ENCODE data around the gene KCNH8. TPM values are rescaled to one million over a fixed set of nuclear protein-coding genes. Genes with fewer than 3 reads are reported as not detected.
"Not testable (repeated sequence)": the region's sequence is repeated elsewhere in the genome, so short reads cannot be mapped to it uniquely, and the experiment has no call there.

Gene KCNH8
- not detected in 2 replicates for total RNA-seq

GRCh38 chr3:19147905-19148767 lies at the start of gene KCNH8:
Gene KCNH8 (plus strand): TSS chr3:19148510. CDS start chr3:19148720, 210 bp downstream.
- TF ChIP-seq CTCF (IDR thresholded peaks at IDR 0.05; ENCODE audit: insufficient read depth, low read length, severe bottlenecking), result no peak
- FAIRE-seq, result no peak
- no peak for DNase-seq (ENCODE audit: low read depth)
- peaks cover 10% of the 10 kb centered on the region for H3K27me3 ChIP-seq (ENCODE audit: control insufficient read depth, insufficient read depth, low read length)
- H3K4me3 ChIP-seq (ENCODE audit: low read depth, low read length), result peak within 1 kb of the TSS; percentile 16
- H3K36me3 ChIP-seq (ENCODE audit: control insufficient read depth, insufficient read depth, low read length), result no peaks in the 10 kb centered on the region

DNA sequence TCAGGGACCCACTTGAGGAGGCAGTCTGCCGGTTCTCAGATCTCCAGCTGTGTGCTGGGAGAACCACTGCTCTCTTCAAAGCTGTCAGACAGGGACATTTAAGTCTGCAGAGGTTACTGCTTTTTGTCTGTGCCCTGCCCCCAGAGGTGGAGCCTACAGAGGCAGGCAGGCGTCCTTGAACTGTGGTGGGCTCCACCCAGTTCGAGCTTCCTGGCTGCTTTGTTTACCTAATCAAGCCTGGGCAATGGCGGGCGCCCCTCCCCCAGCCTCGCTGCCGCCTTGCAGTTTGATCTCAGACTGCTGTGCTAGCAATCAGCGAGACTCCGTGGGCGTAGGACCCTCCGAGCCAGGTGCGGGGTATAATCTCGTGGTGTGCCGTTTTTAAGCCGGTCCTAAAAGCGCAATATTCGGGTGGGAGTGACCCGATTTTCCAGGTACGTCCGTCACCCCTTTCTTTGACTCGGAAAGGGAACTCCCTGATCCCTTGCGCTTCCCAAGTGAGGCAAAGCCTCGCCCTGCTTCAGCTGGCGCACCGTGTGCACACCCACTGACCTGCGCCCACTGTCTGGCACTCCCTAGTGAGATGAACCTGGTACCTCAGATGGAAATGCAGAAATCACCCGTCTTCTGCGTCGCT lies 45.5 kb upstream of the KCNH8 start:
- H3K4me3 ChIP-seq (ENCODE audit: low read depth, low read length), result peak overlapping the region; percentile 32
- not testable (repeated sequence) for DNase-seq (ENCODE audit: low read depth); H3K36me3 ChIP-seq (ENCODE audit: control insufficient read depth, insufficient read depth, low read length); FAIRE-seq; H3K27me3 ChIP-seq (ENCODE audit: control insufficient read depth, insufficient read depth, low read length)

DNA sequence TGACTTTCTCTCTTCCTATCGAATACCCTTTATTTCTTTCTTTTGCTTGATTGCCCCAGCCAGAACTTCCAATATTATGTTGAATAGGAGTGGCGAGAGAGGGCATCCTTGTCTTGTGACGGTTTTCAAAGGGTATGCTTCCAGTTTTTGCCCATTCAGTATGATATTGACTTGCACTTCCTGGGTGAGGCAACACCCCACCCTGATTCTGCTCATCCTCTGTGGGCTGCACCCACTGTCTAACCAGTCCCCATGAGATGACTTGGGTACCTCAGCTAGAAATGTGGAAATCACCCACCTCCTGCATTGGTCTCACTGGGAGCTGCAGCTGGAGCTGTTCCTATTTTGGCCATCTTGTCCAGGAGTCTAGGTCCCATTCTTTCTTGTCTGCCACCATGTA lies 44.8 kb upstream of the KCNH8 start:
- peak; percentile 50 for FAIRE-seq

DNA sequence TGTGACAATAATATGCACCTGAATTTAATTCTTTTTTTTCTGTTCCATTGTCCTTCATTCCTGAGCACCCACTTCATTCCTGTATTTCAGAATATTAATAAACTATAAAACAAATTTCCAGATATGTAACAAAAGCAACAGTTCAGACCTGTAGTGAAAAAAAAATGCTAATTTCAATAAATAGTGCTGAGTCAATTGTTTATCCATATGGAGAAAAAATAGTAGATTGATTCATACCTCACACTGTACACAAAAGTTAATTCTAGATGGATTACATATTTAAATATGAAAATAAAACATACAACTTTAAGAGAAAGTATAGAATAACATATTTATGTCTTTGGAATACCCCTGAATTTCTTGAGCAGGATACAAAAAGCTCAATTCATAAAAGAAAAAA lies 43.9 kb upstream of the KCNH8 start:
- FAIRE-seq (no peak), DNase-seq (ENCODE audit: low read depth) (no peak)
- Histone ChIP-seq H3K4me3 (ENCODE audit: low read depth, low read length) (no peak overlapping the region), H3K27me3 (ENCODE audit: control insufficient read depth, insufficient read depth, low read length) (no peaks in the 10 kb centered on the region), H3K36me3 (ENCODE audit: control insufficient read depth, insufficient read depth, low read length) (no peaks in the 10 kb centered on the region)
- no peak for TF ChIP-seq CTCF (IDR thresholded peaks at IDR 0.05; ENCODE audit: insufficient read depth, low read length, severe bottlenecking)

More for the DNA sequence above, 44.8 kb upstream of the KCNH8 start:
- H3K4me3 ChIP-seq (ENCODE audit: low read depth, low read length), result no peak overlapping the region
- no peak for TF ChIP-seq CTCF (IDR thresholded peaks at IDR 0.05; ENCODE audit: insufficient read depth, low read length, severe bottlenecking)
- no peaks in the 10 kb centered on the region for H3K36me3 ChIP-seq (ENCODE audit: control insufficient read depth, insufficient read depth, low read length)
- no peaks in the 10 kb centered on the region for H3K27me3 ChIP-seq (ENCODE audit: control insufficient read depth, insufficient read depth, low read length)
- DNase-seq (ENCODE audit: low read depth), result no peak

- no peaks in the 10 kb centered on the region for H3K27me3 ChIP-seq (ENCODE audit: control insufficient read depth, insufficient read depth, low read length)
- TF ChIP-seq CTCF (IDR thresholded peaks at IDR 0.05; ENCODE audit: insufficient read depth, low read length, severe bottlenecking), result no peak
- FAIRE-seq (no peak), DNase-seq (ENCODE audit: low read depth) (no peak)
- H3K4me3 ChIP-seq (ENCODE audit: low read depth, low read length), result no peak overlapping the region
- no peaks in the 10 kb centered on the region for H3K36me3 ChIP-seq (ENCODE audit: control insufficient read depth, insufficient read depth, low read length)
These were observed 42.5 kb upstream of the KCNH8 start for GRCh38 chr3:19105826-19106225.

DNA sequence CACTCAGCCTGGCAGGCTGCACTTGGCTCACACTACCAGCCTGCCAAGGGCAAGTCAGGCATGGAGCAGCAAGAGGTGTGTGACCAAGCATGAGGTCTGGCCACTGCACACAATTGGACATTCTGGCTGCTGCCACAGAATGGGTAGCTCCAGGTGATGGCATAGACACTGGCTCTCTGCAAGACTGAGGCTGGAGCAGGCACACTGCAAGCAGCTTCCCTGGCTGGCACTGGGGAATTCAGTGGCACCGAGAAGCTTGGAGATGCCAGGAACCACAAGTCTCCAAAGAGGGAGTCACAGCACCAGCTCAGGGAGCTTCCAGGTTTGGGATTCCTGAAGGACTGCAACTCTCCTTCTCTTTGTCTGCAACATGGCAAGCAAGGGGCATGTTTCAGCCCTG lies 42.0 kb upstream of the KCNH8 start:
- Histone ChIP-seq H3K36me3 (ENCODE audit: control insufficient read depth, insufficient read depth, low read length) (no peaks in the 10 kb centered on the region), H3K4me3 (ENCODE audit: low read depth, low read length) (no peak overlapping the region), H3K27me3 (ENCODE audit: control insufficient read depth, insufficient read depth, low read length) (no peaks in the 10 kb centered on the region)
- TF ChIP-seq CTCF (IDR thresholded peaks at IDR 0.05; ENCODE audit: insufficient read depth, low read length, severe bottlenecking), result no peak
- FAIRE-seq (no peak), DNase-seq (ENCODE audit: low read depth) (no peak)

Data from bronchial epithelial cell (primary cell).